ENCODE results near the gene TBC1D2B.
A peak's percentile ranks its signal among the peaks of the same experiment; 100 is the strongest.
"Not testable (repeated sequence)": the region's sequence is repeated elsewhere in the genome, so short reads cannot be mapped to it uniquely, and the experiment has no call there.

The TBC1D2B gene

GRCh38 chr15:78003539-78004008, 73.9 kb downstream of the TBC1D2B start:
- DNase-seq (ENCODE audit: low read depth) = no peak

- no peak for DNase-seq (ENCODE audit: low read depth)
These were observed 74.5 kb downstream of the TBC1D2B start for GRCh38 chr15:78002996-78003395.

DNA sequence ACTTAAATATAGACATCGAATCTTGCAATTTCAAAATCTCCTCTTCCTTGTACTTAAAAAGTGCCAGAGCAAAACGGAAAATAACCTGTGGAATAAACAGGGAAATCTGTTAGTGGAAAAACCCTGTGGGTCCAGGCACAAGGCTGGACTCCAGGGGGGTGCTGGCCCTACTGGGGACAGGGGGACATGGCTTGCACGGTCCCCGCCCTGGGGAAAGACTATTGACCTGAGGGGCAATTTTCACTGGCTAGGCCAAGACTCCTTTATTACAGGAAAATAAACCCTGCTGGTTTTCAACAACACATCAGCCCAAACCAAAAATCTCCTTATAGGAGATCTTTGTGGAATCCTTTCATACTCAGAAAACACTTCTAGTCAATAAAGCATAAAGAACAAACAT, 75.9 kb downstream of the TBC1D2B start:
- DNase-seq (ENCODE audit: low read depth) = no peak

- DNase-seq (ENCODE audit: low read depth) = no peak
These were observed 76.6 kb downstream of the TBC1D2B start for GRCh38 chr15:78000927-78001249.

- peak; percentile 43 for DNase-seq (ENCODE audit: low read depth)
These were observed 77.2 kb downstream of the TBC1D2B start for GRCh38 chr15:78000091-78000926.

DNA sequence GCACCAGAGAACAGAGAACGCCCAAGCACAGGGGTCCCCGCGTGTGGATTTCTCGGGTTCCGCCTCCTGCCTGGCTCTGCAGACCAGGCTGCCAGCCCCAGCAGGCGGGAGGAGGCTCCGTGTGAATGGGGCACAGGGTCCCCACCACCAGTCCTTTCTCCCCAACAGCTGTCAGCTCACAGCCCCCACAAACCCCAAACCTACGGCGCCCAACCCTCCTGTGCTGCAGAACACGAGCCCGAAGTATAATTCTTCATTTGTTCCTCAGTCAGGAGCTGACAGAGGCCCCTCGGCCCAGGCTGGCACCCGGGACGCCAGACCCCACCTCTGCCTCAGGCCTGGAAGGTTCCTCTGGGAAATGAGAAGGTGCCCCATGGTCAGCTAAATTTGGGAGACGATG, 78.0 kb downstream of the TBC1D2B start:
- DNase-seq (ENCODE audit: low read depth) = no peak

- no peak for DNase-seq (ENCODE audit: low read depth)
These were observed 78.9 kb downstream of the TBC1D2B start for GRCh38 chr15:77998592-77998991.

DNA sequence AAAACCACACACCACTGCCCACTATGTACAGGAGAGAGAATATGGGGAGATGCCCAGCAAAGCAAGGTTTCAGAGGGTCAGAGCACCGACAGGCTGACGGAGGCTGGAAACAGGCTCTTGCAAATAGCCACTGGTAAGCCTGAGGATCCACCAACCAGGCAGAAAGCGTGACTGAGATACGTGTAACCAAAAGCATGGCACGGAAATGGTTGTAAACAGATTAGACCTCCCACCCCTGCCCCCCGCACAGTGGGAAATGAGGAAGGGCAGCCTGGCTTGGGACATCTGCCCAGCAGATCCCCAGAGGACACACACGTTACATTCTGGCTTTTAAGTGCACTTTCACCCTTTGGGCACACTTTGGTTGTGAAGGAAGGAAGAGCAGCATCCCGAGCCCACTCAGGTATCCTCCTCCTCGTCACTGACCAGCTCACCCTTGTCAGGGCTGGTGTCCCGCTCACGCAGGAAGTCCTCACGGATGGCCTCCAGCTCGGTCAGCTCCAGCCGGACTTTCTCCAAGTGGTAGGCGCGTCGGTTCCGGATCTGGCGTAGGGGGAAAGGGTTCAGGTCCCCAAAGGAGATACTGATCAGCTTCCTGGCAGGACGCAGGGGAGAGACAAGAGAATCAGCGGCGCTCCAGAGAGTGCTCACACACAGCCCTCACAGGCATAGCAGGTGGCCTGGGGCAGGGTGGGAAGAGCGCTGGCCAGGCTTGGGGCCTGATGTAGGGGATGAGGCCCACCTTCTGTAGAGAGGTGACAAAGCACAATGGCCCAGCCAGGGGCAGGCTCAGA, 79.6 kb downstream of the TBC1D2B start:
- DNase-seq (ENCODE audit: low read depth) = not testable (repeated sequence)

GRCh38 chr15:77997221-77997620, 80.3 kb downstream of the TBC1D2B start:
- DNase-seq (ENCODE audit: low read depth) = not testable (repeated sequence)

DNA sequence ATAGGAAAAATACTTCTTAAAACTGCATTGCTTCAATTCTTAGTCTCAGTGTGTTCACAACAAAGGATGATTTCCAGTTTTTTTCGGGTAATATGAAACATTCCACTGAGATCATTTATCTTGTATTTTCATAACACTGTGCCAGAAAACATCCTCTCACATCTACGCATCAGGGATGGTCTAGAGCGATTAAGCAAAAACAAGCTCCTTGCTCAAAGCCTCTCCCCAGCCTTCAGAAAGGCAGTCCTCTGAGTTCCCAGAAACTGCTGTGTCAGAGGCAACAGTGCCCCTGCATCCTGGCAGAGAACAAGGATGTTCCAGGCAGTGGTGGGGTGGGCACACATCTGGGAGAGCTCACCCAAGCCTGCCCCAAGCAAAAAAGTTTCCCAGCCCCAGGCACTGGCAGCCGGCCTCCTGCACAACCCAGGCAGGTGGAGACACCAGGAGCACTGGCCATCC, 80.8 kb downstream of the TBC1D2B start:
- not testable (repeated sequence) for DNase-seq (ENCODE audit: low read depth)

DNA sequence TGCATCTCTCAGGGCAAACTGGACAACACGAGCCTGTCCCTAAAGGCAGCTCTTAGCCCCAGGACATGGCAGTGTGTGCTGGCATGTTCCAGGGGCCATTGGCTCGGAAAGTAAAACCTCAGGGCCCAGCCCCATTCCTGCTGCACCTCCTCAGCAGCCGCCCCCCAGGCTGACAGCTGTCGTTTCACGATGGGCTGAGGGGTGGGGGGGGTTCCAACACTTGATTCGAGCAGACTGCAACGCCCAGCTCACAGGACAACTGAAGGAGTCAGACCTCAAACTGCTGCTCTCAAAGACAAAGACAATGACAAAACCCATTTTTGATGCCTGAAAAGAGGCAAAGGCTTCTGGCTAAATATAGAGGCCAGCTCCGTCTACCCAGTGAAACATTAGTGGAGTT, 81.3 kb downstream of the TBC1D2B start:
- DNase-seq (ENCODE audit: low read depth) = not testable (repeated sequence)

DNA sequence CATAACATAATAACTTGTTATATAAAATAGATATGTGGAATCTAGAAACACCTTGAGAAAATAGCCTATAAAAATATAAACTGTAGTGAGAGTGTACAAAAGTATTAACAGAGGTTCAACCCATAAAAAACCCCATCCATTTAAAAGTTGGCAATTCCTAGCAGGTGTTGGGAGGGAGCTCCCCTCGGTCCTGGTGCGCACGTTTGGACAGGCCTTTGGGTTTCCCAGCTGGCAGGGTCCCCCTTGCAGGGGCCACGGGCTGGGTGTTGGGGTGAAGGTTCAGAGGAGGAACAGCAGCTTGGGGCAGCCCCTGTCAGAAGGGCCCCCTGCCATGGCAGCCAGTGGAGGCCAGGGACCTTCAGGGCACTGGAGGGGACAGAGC, 82.0 kb downstream of the TBC1D2B start:
- DNase-seq (ENCODE audit: low read depth) = not testable (repeated sequence)

DNA sequence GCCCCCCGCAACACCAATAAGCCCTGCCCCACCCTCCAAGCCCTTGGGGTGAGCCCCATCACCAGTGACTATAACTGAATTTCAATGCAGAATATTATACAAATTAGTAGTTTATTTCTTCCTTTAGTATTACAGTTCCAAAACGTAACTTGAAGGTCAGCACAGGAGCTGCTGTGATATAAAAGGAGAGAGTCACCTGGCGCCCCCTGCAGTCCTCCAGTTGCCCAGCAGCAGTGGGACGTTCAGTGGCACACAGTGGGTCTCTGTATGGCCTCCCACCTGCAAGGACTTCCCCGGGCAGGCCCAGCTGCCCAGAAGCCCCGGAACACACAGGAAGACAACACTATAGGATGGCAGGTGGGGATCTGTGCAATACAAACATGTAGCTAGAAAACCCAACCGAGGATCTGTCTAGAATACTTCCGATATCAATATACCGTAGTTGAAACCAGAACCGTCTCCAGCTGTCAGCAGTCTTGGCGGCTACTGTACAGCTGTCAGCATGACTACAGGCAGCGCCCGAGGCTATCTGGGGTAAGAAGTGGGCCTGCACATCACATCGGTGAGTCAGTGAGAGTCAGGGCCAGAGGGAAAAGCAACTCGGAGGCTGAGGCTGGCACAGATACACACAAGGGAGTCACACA, 82.5 kb downstream of the TBC1D2B start:
- not testable (repeated sequence) for DNase-seq (ENCODE audit: low read depth)

DNA sequence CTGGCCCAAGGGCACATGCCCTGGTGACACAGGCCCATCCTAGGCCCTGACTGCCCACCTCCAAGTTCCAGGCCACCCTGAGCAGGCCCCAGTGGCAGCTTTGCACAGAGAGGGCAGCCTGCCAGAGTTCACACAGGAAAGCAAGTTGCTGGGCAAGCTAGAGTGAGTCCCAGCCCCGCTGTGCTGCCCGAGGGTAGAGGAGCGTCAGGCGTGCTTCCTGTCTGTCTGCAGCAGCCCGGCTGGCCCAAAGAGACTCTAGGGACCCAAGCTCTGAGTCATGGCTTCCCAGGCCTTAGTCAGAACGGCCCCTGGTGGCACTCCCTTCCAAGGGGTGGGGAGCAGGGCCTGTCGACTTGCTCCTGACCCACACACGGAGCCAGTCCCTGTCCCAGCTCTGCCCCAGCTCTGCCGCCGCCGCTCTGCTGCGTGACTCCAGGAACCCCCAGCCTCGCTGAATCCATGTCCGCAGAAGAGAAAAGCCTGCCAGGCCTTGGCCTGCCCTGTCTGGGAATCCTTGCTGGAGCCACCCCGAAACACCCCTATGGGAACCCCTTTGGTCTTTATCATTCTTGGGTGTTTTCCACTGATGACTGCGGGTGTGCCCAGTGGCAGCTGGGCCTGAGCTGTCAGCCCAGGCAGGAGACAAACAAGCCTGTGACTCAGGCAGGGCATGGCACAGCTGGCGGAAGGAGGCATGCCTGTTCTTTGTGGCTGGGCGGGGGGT, 83.4 kb downstream of the TBC1D2B start:
- DNase-seq (ENCODE audit: low read depth) = not testable (repeated sequence)

- no peak for DNase-seq (ENCODE audit: low read depth)
These were observed 84.1 kb downstream of the TBC1D2B start for GRCh38 chr15:77993374-77993911.

GRCh38 chr15:77992356-77993222, 84.9 kb downstream of the TBC1D2B start:
- no peak for DNase-seq (ENCODE audit: low read depth)

- DNase-seq (ENCODE audit: low read depth) = not testable (repeated sequence)
These were observed 85.8 kb downstream of the TBC1D2B start for GRCh38 chr15:77991658-77992201.

DNA sequence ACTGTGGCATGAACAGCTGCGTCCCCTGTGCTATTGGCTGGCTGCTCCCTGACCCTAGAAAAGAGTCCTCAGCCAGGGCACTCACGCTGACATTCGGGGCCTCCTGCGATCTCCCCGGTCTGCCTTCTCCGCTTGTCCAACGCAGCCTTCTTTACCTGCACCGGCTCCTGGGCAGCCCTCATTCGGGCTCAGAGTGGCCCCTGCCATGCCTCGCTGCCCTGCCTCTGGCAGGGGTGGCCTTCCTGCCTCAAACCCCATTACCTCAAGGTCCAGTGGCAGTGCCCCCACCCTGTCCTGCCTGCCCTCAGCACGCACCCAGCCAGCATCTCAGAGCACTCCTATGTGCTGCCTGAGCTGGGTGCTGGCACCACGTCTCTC, 86.5 kb downstream of the TBC1D2B start:
- DNase-seq (ENCODE audit: low read depth) = no peak

GRCh38 chr15:77989296-77990143, 88.0 kb downstream of the TBC1D2B start:
- no peak for DNase-seq (ENCODE audit: low read depth)

Data from stimulated activated CD8-positive, alpha-beta memory T cell treated with anti-CD3 and anti-CD28 coated beads, Interleukin-15, amount 100 ng/mL, for 1 hour (primary cell).